Mesodermal cell (in vitro differentiated cells): ENCODE measurements around the gene YTHDF1.
"Not testable (repeated sequence)": the region's sequence is repeated elsewhere in the genome, so short reads cannot be mapped to it uniquely, and the experiment has no call there.

ENCODE experiments used
- H3K27ac ChIP-seq: 2 replicates; pipeline ENCODE4 v1.7.0; 2013; ENCODE audit warnings: mild to moderate bottlenecking, low read depth, low read length, moderate library complexity; ENCODE audit not compliant: severe bottlenecking
- H3K36me3 ChIP-seq: 2 replicates; pipeline ENCODE4 v1.7.1; 2013; ENCODE audit warnings: mild to moderate bottlenecking, low read length, moderate library complexity; ENCODE audit not compliant: control insufficient read depth, insufficient read depth
- H3K4me1 ChIP-seq: one replicate; pipeline ENCODE4 v1.7.1; 2013; ENCODE audit warnings: mild to moderate bottlenecking, low read length; ENCODE audit not compliant: insufficient read depth, control insufficient read depth, poor library complexity, severe bottlenecking
- H3K4me3 ChIP-seq: 2 replicates; pipeline ENCODE4 v1.7.0; 2013; ENCODE audit warnings: low read length, control low read depth, mild to moderate bottlenecking; ENCODE audit not compliant: insufficient read depth, poor library complexity, severe bottlenecking; ENCODE audit errors: extremely low read depth
- H3K9me3 ChIP-seq: 2 replicates; pipeline ENCODE4 v1.7.1; 2013; ENCODE audit warnings: mild to moderate bottlenecking, low read length, moderate library complexity; ENCODE audit not compliant: control insufficient read depth
- WGBS, 2 experiments: methylation state at CpG; one replicate each; pipeline ENCODE4 v1.1.5; 2013; ENCODE audit warnings: missing lambda C conversion rate in 2 of 2; ENCODE audit not compliant: insufficient coverage in 2 of 2; 5-methylcytosine and 5-hydroxymethylcytosine counted together

YTHDF1 gene

GRCh38 chr20:63226042-63226943 is 10.4 kb upstream of the YTHDF1 start:
- Histone ChIP-seq H3K4me3 (no peak overlapping the region), H3K36me3 (no peaks in the 10 kb centered on the region), H3K9me3 (no peaks in the 10 kb centered on the region), H3K4me1 (peaks cover 46% of the 10 kb centered on the region), H3K27ac (no peak overlapping the region)
- 82 to 86% methylated on average over 14 to 19 of the region's 19 CpGs for whole genome bisulfite sequencing, 2 experiments

DNA sequence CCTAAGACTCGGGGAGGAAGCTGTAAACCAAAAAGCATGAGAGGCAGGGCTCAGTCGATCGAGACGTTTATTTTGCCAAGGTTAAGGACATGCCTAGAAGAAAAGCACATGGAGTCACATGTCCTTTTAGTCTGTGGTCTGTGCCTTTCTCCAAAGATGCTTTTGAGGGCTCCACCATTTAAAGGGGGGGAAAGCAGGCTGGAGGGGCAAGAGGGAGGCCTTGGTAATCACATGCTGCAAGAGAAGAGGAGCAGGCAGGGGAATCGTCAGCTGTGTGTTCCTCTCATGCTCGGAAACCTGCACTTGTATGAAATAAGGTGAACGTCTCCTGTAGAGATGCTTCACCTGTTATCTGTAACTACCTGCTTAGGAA is 9.1 kb upstream of the YTHDF1 start:
- Histone ChIP-seq H3K27ac (no peak overlapping the region), H3K9me3 (no peaks in the 10 kb centered on the region), H3K4me3 (no peak overlapping the region), H3K36me3 (no peaks in the 10 kb centered on the region), H3K4me1 (peaks cover 35% of the 10 kb centered on the region)
- WGBS, 2 experiments = 89 to 93% methylated on average over 6 to 7 of the region's 7 CpGs

DNA sequence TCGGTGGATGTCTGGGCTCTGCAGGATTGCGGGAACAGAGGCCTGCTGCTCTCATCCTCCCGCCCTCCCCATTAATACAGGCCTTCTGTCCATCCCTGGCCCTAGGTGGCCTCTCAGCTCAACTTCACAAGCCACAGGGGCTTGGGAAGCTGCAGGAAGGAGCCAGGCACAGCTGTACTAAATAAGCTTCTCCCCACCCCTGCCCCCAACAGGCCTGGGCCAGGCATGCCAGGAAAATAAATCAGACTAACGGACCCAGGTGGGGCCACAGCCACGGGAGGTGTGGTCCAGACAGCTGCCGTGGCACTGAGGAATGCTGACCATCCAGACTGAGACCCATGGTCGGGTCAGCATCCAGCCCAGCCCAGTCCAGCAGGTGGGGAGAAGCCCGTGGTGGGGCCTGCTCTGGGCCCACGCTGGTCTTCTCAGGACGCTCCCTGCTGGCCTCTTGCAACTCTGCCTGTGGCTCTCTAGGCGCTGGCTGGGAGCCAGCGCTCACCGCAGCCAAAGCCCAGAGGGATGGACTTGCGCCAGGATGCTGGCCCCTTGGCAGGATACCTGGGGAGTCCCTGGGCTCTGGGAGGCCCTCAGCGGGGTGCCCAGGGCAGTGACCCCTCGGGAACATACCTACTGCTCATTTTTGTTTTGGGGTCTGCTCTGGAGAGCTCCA is 8.6 kb upstream of the YTHDF1 start:
- Histone ChIP-seq H3K4me3 (no peak overlapping the region), H3K4me1 (peaks cover 30% of the 10 kb centered on the region), H3K27ac (no peak overlapping the region), H3K36me3 (no peaks in the 10 kb centered on the region), H3K9me3 (no peaks in the 10 kb centered on the region)
- 58 to 65% methylated on average over 16 of the region's 16 CpGs for whole genome bisulfite sequencing, 2 experiments

GRCh38 chr20:63223826-63224207 is 7.9 kb upstream of the YTHDF1 start:
- Histone ChIP-seq H3K4me1 (peaks cover 23% of the 10 kb centered on the region), H3K36me3 (no peaks in the 10 kb centered on the region), H3K27ac (no peak overlapping the region), H3K4me3 (no peak overlapping the region), H3K9me3 (no peaks in the 10 kb centered on the region)
- 50 to 90% methylated on average over 3 to 4 of the region's 6 CpGs for WGBS, 2 experiments

GRCh38 chr20:63223121-63223825 is 7.3 kb upstream of the YTHDF1 start:
- 34 to 50% methylated on average over 9 to 10 of the region's 12 CpGs for WGBS, 2 experiments
- Histone ChIP-seq H3K36me3 (no peaks in the 10 kb centered on the region), H3K4me1 (peaks cover 23% of the 10 kb centered on the region), H3K9me3 (no peaks in the 10 kb centered on the region), H3K4me3 (no peak overlapping the region), H3K27ac (no peak overlapping the region)

DNA sequence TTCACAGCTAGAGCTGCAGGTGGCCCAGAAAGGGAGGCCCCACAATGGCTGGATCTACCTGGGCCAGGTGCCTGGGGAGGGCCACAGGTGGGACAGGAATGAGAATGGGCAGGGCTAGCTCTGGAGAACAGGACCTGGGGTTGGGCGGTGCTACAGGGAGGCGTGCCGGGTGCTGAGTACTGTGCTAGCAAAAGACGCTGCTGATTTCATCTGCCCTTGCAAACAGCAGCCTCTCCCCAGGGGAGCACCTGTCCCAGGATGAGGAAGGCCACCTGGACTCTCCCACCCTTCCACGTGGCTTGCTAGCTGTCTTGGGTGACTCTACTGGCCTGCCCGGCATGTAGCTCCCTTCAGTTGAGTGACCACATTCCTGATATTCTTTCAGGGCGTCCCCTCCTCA is 6.6 kb upstream of the YTHDF1 start:
- no peak overlapping the region for H3K27ac ChIP-seq
- H3K4me1 ChIP-seq = peaks cover 23% of the 10 kb centered on the region
- no peaks in the 10 kb centered on the region for H3K36me3 ChIP-seq
- WGBS, 2 experiments = 78 to 88% methylated on average over 4 to 6 of the region's 7 CpGs
- H3K4me3 ChIP-seq = no peak overlapping the region
- H3K9me3 ChIP-seq = no peaks in the 10 kb centered on the region

DNA sequence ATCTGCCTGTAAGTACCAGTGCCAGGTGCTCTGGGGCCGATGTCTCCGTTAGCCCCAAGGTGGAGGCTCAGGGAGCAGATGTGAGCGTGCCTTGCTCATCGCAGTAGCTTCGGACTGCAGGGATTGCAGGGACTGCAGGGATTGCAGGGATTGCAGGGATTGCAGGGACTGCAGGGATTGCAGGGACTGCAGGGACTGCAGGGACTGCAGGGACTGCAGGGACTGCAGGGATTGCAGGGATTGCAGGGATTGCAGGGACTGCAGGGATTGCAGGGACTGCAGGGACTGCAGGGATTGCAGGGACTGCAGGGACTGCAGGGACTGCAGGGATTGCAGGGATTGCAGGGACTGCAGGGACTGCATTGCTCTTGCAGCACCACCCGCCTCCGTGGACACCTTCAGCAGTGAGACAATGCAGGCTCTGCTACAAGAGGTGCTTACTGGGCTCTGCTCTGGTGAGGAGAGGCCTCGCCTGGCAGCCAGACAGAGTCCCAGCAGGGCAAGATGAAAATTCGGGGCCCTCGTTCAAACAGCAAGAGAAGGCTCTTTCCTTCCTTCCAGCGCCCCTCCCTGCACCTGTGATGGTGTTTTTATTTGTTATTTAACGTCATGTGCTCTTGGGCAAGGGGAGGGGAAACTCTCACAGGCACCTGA is 5.6 kb upstream of the YTHDF1 start:
- 67 to 83% methylated on average over 5 to 6 of the region's 12 CpGs for WGBS, 2 experiments
- H3K4me3 ChIP-seq, H3K9me3 ChIP-seq: not testable (repeated sequence)

GRCh38 chr20:63220696-63221399 is 4.9 kb upstream of the YTHDF1 start:
- H3K27ac ChIP-seq = no peak overlapping the region
- 68 to 75% methylated on average over 9 of the region's 9 CpGs for WGBS, 2 experiments
- H3K4me3 ChIP-seq = no peak overlapping the region
- peaks cover 14% of the 10 kb centered on the region for H3K4me1 ChIP-seq
- H3K36me3 ChIP-seq = no peaks in the 10 kb centered on the region
- no peaks in the 10 kb centered on the region for H3K9me3 ChIP-seq

More for the DNA sequence above, 5.6 kb upstream of the YTHDF1 start:
- not testable (repeated sequence) for H3K27ac ChIP-seq, H3K36me3 ChIP-seq
- H3K4me1 ChIP-seq = peaks cover 19% of the 10 kb centered on the region

GRCh38 chr20:63219866-63220521 is 4.1 kb upstream of the YTHDF1 start:
- H3K9me3 ChIP-seq = no peaks in the 10 kb centered on the region
- no peak overlapping the region for H3K4me3 ChIP-seq
- peaks cover under 1% of the 10 kb centered on the region for H3K36me3 ChIP-seq
- H3K27ac ChIP-seq = no peak overlapping the region
- H3K4me1 ChIP-seq = peaks cover 10% of the 10 kb centered on the region
- 73 to 84% methylated on average over 7 to 22 of the region's 25 CpGs for WGBS, 2 experiments
